Left lung (tissue), 10 donors: ENCODE measurements around the gene CDX1. TPM values are rescaled to one million over a fixed set of nuclear protein-coding genes. Genes with fewer than 3 reads are reported as not detected.

Experiments
- ATAC-seq: fragments of 200-7000 bp; cut with Tn5 transposase; one replicate; pipeline ENCODE4 v1.9.1; 2020; ENCODE audit warnings: moderate library complexity
- DNase-seq, 4 donors: peaks; one replicate each; pipeline ENCODE4 v3.0.0-alpha.2; 2013 to 2020
- H3K27ac ChIP-seq, 2 donors: fragments of 200-600 bp; sonication (generic) in 1 of 2; one replicate each; pipeline versions ENCODE4 v1.5.0 to v1.8.0; 2020 to 2021
- H3K27me3 ChIP-seq, 2 donors: fragments of 200-600 bp; sonication (generic) in 1 of 2; one replicate each; pipeline versions ENCODE4 v1.5.0 to v1.8.0; 2020 to 2021
- H3K36me3 ChIP-seq, 2 donors: fragments of 200-600 bp; sonication (generic) in 1 of 2; one replicate each; pipeline versions ENCODE4 v1.5.0 to v1.8.0; 2020 to 2021
- H3K4me1 ChIP-seq, 2 donors: fragments of 200-600 bp; one replicate each; pipeline ENCODE4 v1.8.0; 2021
- H3K4me3 ChIP-seq, 2 donors: fragments of 200-600 bp; sonication (generic) in 1 of 2; one replicate each; pipeline versions ENCODE4 v1.5.0 to v1.8.0; 2020 to 2021; ENCODE audit warnings: mild to moderate bottlenecking in 1 of 2
- H3K9me3 ChIP-seq, 2 donors: fragments of 200-600 bp; sonication (generic) in 1 of 2; one replicate each; pipeline versions ENCODE4 v1.5.0 to v1.8.0; 2020 to 2021
- intact Hi-C, 2 donors: fragments of 100-400 bp; cut with DNase I; formaldehyde crosslinking; loops; one replicate each; pipeline versions ENCODE4 v1.11.2 to v1.14.2; 2022
- polyA plus RNA-seq, 6 donors: library from polyadenylated mRNA; unstranded; fragments of 120-200 nt; gene quantifications; one replicate each; pipeline ENCODE4 v1.2.1, GENCODE V29; 2013; ENCODE audit not compliant: insufficient read length in 6 of 6
- total RNA-seq, 2 donors: library from RNA; stranded (reverse); fragmentation: NEBNext Ultra II Directional; extraction: Animal tissue kit (Norgen Biotek cat#: 25700); gene quantifications; one replicate each; pipeline ENCODE4 v1.2.1, GENCODE V29; 2021
- TF ChIP-seq, protein P1 (sequence below), 2 donors: fragments of 200-600 bp; sonication (generic) in 1 of 2; IDR thresholded peaks; one replicate each; pipeline versions ENCODE4 v1.5.0 to v1.8.0; 2021; ENCODE audit warnings: antibody characterized with exemption in 2 of 2
- donor health status: DM: no; HTN: yes; CAD: no.
- donor health status: DM: no; HTN: no; CAD: no.

Gene CDX1
- total and polyA plus RNA-seq, 8 donors, result 0.14 to 0.60 (median 0.34) TPM; not detected in 1

DNA sequence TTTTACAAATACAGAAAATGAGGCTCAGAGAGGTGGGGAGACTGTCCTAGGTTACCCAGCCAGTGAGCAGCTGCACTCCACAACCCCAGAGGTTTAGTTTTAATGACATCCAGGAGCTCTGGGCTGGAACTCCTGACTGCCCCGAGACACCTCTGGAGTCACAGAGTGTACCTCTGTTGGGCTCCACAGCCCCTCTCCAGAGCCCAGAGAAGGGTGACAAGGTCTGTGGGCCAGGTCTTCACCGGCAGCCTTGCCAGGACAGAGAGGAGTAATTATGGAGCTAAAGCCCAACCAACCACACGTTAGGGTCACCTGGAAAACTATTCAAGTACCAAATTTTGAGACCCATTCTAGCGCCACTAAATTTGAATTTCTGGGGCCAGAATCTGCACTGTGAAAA is 11.1 kb downstream of the CDX1 start:
- ATAC-seq (no peak), DNase-seq (peak in 1 of 4 donors; percentile 27)
- Histone ChIP-seq H3K36me3 (no peaks in the 10 kb centered on the region), H3K27ac (no peak overlapping the region), H3K4me1 (peaks cover 0 to 8% of the 10 kb centered on the region in 2 donors), H3K9me3 (no peaks in the 10 kb centered on the region), H3K4me3 (no peak overlapping the region), H3K27me3 (no peaks in the 10 kb centered on the region)
- intact Hi-C loops, result no loop called here
- TF ChIP-seq, protein P1, sequence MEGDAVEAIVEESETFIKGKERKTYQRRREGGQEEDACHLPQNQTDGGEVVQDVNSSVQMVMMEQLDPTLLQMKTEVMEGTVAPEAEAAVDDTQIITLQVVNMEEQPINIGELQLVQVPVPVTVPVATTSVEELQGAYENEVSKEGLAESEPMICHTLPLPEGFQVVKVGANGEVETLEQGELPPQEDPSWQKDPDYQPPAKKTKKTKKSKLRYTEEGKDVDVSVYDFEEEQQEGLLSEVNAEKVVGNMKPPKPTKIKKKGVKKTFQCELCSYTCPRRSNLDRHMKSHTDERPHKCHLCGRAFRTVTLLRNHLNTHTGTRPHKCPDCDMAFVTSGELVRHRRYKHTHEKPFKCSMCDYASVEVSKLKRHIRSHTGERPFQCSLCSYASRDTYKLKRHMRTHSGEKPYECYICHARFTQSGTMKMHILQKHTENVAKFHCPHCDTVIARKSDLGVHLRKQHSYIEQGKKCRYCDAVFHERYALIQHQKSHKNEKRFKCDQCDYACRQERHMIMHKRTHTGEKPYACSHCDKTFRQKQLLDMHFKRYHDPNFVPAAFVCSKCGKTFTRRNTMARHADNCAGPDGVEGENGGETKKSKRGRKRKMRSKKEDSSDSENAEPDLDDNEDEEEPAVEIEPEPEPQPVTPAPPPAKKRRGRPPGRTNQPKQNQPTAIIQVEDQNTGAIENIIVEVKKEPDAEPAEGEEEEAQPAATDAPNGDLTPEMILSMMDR (IDR thresholded peaks at IDR 0.05), result no peak

DNA sequence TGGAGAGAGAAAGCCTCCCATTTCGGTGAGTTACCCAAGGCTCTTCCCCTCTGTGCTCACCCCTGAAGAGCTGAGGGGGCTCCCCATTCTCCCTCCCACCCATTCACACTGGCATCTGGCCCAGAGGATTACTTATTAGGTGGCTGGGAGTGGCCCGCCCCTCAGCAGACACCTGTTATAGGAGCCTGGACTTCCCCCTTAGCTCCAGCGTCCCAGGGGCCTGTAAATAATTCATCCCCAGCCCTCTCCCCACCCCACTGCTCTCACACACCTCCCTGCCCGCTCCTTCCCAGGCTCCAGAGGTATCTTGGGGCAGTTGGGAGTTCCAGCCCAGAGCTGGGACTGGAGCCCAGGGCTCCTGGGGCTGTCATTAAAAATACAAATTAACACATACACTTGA is 11.7 kb downstream of the CDX1 start:
- intact Hi-C loops, result no loop called here
- no peak for ATAC-seq
- TF ChIP-seq, protein P1 (IDR thresholded peaks at IDR 0.05), result no peak
- no peak overlapping the region for H3K27ac ChIP-seq
- H3K4me3 ChIP-seq, result no peak overlapping the region
- peak in 1 of 4 donors; percentile 28 for DNase-seq
- no peaks in the 10 kb centered on the region for H3K36me3 ChIP-seq
- H3K4me1 ChIP-seq, result peaks cover 0 to 8% of the 10 kb centered on the region in 2 donors
- no peaks in the 10 kb centered on the region for H3K9me3 ChIP-seq
- no peaks in the 10 kb centered on the region for H3K27me3 ChIP-seq

DNA sequence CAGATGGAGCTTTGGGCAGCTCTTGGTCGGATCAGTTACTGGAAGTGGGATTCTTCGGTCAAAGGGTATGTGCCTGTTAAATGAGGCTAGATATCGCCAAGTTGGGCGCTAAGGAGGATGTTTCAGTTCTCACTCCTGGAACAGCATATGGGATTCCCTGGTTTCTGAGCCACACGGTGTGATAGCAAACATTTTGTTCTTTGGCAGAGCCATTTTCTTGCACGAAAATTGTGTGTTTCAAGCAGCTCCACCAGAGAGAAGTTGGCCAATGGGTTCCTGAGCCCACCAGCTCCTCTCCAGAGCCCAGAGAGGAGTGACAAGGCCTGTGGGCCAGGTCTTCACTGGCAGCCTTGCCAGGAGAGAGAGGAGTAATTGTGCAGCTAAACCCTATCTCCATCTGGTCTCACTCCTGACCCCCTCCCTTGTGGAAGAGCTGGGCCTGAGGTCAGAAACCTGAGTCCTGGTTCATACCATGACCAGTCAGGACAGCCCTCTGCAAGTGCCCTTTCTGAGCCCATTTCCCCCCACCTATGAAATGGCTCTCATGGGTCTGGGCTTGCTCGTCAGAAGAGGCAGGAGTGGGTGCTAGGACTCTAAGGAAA is 12.5 kb downstream of the CDX1 start:
- ATAC-seq (no peak), DNase-seq (no peak)
- no peaks in the 10 kb centered on the region for H3K27me3 ChIP-seq
- H3K27ac ChIP-seq, result no peak overlapping the region
- H3K4me3 ChIP-seq, result no peak overlapping the region
- TF ChIP-seq, protein P1 (IDR thresholded peaks at IDR 0.05), result no peak
- H3K9me3 ChIP-seq, result no peaks in the 10 kb centered on the region
- H3K36me3 ChIP-seq, result no peaks in the 10 kb centered on the region
- peaks cover 0 to 8% of the 10 kb centered on the region in 2 donors for H3K4me1 ChIP-seq
- intact Hi-C loops, result no loop called here

DNA sequence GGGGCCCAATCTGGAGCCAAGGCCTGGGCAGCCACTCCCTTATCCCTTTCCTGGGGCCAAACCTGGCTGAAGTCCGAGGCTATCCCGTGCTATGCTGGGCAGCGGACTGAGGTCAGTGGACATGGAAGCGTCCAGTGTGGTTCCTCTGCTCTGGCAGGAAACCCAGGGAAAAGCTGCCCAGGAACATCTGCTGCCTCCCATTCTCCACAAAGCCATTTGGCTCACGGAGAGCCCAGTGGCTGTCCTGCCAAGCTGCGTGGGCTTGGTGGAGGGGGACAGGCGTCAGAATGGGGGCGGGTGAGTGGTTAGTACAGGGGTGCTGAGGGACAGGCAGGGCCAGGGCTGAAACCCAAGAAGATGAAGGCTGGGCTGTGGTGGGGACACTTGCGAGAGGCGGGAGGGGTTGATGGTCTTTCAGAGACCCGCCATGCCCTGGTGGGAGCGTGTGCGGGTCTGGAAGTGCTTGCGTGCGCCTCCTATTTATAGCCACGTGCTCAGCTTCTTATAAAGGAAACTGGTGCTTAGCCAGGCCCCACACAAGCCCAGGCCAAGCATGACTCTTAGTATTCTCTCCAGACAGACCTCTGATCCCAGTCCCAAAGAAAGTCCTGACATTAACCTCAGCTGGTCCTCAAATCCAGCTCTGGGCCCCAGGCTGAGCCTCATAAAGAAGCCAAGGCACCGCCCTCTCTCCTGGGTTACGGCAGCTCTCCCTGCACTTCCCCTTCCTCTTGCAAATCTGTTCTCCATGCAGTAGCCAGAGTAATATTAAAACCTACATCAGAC is 13.9 kb downstream of the CDX1 start:
- no peaks in the 10 kb centered on the region for H3K9me3 ChIP-seq
- H3K36me3 ChIP-seq, result no peaks in the 10 kb centered on the region
- TF ChIP-seq, protein P1 (IDR thresholded peaks at IDR 0.05), result no peak
- intact Hi-C loops, result no loop called here
- peak; percentile 55 for ATAC-seq
- H3K27ac ChIP-seq, result peak overlapping the region; percentile 23 to 67
- no peaks in the 10 kb centered on the region for H3K27me3 ChIP-seq
- no peak overlapping the region for H3K4me3 ChIP-seq
- peak in 3 of 4 donors; percentile 52 to 73 (median 65) for DNase-seq
- H3K4me1 ChIP-seq, result peaks cover 0 to 13% of the 10 kb centered on the region in 2 donors

DNA sequence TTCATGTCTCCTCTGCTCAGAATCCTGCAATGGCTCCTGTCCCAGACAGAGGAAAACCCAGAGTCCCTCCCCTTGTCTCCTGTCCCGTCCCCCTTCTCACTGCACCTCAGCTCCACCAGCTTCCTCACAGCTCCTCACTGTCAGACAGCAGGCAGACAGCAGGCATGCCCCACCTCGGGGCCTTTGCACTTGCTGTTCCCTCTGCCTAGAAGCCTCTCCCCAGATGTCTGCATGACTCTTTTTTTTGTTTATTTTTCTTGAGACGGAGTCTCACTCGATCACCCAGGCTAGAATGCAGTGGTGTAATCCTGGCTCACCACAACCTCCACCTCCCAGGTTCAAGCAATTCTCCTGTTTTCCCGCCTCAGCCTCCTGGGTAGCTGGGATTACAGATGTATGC is 14.4 kb downstream of the CDX1 start:
- ATAC-seq, result peak; percentile 15
- TF ChIP-seq, protein P1 (IDR thresholded peaks at IDR 0.05), result no peak
- Histone ChIP-seq H3K27ac (peak overlapping the region; percentile 23 to 67), H3K4me3 (no peak overlapping the region), H3K4me1 (peaks cover 0 to 16% of the 10 kb centered on the region in 2 donors), H3K27me3 (no peaks in the 10 kb centered on the region), H3K9me3 (no peaks in the 10 kb centered on the region), H3K36me3 (no peaks in the 10 kb centered on the region)
- intact Hi-C loops, result no loop called here
- DNase-seq, result peak in 1 of 4 donors; percentile 34
